Measurements from ENCODE around the gene ETFB. TPM values are rescaled to one million over a fixed set of nuclear protein-coding genes. Genes with fewer than 3 reads are reported as not detected.

Gene ETFB
- total and polyA plus RNA-seq, 7 donors, result 59.5 to 361 (median 158) TPM

DNA sequence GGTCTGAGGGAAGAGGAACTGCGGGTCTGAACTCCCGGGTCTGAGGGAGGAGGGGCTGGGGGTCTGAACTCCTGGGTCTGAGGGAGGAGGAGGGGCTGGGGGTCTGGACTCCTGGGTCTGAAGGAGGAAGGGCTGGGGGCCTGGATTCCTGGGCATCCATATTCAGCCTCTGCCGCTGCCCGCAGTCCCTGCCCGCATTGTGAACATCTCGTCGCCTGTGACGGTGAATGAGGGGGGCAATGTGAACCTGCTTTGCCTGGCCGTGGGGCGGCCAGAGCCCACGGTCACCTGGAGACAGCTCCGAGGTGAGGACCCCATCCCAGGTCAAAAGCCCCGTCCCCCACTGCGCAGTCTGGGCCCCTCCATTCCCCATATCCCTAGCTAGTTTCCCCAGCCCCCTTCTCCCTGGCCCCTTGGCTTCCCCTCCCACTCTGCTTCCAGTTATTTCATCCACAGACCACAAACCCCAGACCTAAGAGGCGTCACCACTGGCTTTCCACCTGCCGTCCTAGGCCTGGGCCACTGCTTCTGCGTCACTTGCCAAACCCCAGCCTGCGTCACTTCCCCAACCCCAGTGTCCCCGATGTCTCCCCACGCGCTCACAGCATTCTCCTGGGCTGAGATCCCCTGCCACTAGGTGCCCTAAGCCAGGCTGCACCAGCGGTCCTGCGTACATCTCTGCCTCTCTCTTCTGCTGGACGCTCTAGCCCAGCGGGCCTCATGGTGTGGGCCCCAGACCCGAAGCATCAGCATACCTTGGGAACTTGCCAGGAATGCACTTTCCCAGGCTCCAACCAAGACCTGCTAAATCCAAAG, 40.8 kb downstream of the ETFB start:
- Histone ChIP-seq H3K36me3 (no peaks in the 10 kb centered on the region), H3K9me3 (no peaks in the 10 kb centered on the region), H3K4me3 (no peak overlapping the region), H3K27me3 (peaks cover 23 to 69% (median 46%) of the 10 kb centered on the region in 3 donors), H3K27ac (no peak overlapping the region), H3K4me1 (peaks cover 0 to 14% (median 4%) of the 10 kb centered on the region in 4 donors)
- 69 to 72% methylated on average over 26 of the region's 26 CpGs for WGBS, 2 donors
- no peak for TF ChIP-seq CTCF (IDR thresholded peaks at IDR 0.05)
- no peak for TF ChIP-seq POLR2AphosphoS5 (IDR thresholded peaks at IDR 0.05)
- TF ChIP-seq POLR2A (IDR thresholded peaks at IDR 0.05), result no peak
- TF ChIP-seq EP300 (IDR thresholded peaks at IDR 0.05), result no peak
- intact Hi-C loops (cut with DNase I), result no loop called here
- no peak for DNase-seq

GRCh38 chr19:51324167-51324481, 42.1 kb downstream of the ETFB start:
- peaks cover 0 to 14% (median 4%) of the 10 kb centered on the region in 4 donors for H3K4me1 ChIP-seq
- H3K27me3 ChIP-seq, result peaks cover 23 to 57% (median 35%) of the 10 kb centered on the region in 3 donors
- intact Hi-C loops (cut with DNase I), result no loop called here
- H3K4me3 ChIP-seq, result no peak overlapping the region
- no peak overlapping the region for H3K27ac ChIP-seq
- DNase-seq, result no peak
- 72 to 83% methylated on average over 6 of the region's 6 CpGs for WGBS, 2 donors
- H3K36me3 ChIP-seq, result no peaks in the 10 kb centered on the region
- no peaks in the 10 kb centered on the region for H3K9me3 ChIP-seq
- TF ChIP-seq EP300 (IDR thresholded peaks at IDR 0.05), result no peak
- TF ChIP-seq CTCF (IDR thresholded peaks at IDR 0.05), result no peak
- TF ChIP-seq POLR2AphosphoS5 (IDR thresholded peaks at IDR 0.05), result no peak
- no peak for TF ChIP-seq POLR2A (IDR thresholded peaks at IDR 0.05)

- peaks cover 18 to 56% (median 30%) of the 10 kb centered on the region in 3 donors for H3K27me3 ChIP-seq
- no peak for TF ChIP-seq CTCF (IDR thresholded peaks at IDR 0.05)
- TF ChIP-seq EP300 (IDR thresholded peaks at IDR 0.05), result no peak
- TF ChIP-seq POLR2A (IDR thresholded peaks at IDR 0.05), result no peak
- no peak for TF ChIP-seq POLR2AphosphoS5 (IDR thresholded peaks at IDR 0.05)
- H3K4me1 ChIP-seq, result peaks cover 0 to 14% (median 4%) of the 10 kb centered on the region in 4 donors
- H3K36me3 ChIP-seq, result no peaks in the 10 kb centered on the region
- no peak overlapping the region for H3K4me3 ChIP-seq
- intact Hi-C loops (cut with DNase I), result no loop called here
- no peak overlapping the region for H3K27ac ChIP-seq
- DNase-seq, result no peak
- 80 to 83% methylated on average over 29 of the region's 29 CpGs for WGBS, 2 donors
- no peaks in the 10 kb centered on the region for H3K9me3 ChIP-seq
Observed at GRCh38 chr19:51323481-51324166, 42.6 kb downstream of the ETFB start.

- WGBS, 2 donors, result 62 to 78% methylated on average over 14 of the region's 14 CpGs
- Histone ChIP-seq H3K4me1 (peaks cover 0 to 1% (median 0%) of the 10 kb centered on the region in 4 donors), H3K4me3 (no peak overlapping the region), H3K36me3 (no peaks in the 10 kb centered on the region), H3K9me3 (no peaks in the 10 kb centered on the region), H3K27me3 (peaks cover 6 to 48% (median 13%) of the 10 kb centered on the region in 3 donors), H3K27ac (no peak overlapping the region)
- DNase-seq, result no peak
- intact Hi-C loops (cut with DNase I), result no loop called here
- TF ChIP-seq EP300 (IDR thresholded peaks at IDR 0.05) (no peak), POLR2AphosphoS5 (IDR thresholded peaks at IDR 0.05) (no peak), CTCF (IDR thresholded peaks at IDR 0.05) (no peak), POLR2A (IDR thresholded peaks at IDR 0.05) (no peak)
Observed at GRCh38 chr19:51321799-51322198, 44.4 kb downstream of the ETFB start.
